GM23248 (cell line): ENCODE data around the gene ZNF10. TPM values are rescaled to one million over a fixed set of nuclear protein-coding genes. Genes with fewer than 3 reads are reported as not detected.

Experiments used
- DNase-seq: peaks from one replicate; pipeline ENCODE4 v3.0.0-alpha.2; 2015
- H2AFZ ChIP-seq: fragments of 200-600 bp; sonication (generic); 2 replicates; pipeline ENCODE4 v1.6.1; 2016; ENCODE audit warnings: antibody characterized with exemption
- H3F3A ChIP-seq: fragments of 200-600 bp; sonication (generic); 2 replicates; pipeline ENCODE4 v1.6.1; 2016; ENCODE audit warnings: mild to moderate bottlenecking, antibody characterized with exemption, mixed run types; ENCODE audit not compliant: insufficient read depth
- H3K27ac ChIP-seq: fragments of 200-600 bp; sonication (generic); 2 replicates; pipeline ENCODE4 v1.5.1; 2016; ENCODE audit warnings: mild to moderate bottlenecking
- H3K27me3 ChIP-seq: fragments of 200-600 bp; sonication (generic); replicated peaks from 2 replicates; pipeline ENCODE4 v1.6.1; 2016; ENCODE audit warnings: mild to moderate bottlenecking; ENCODE audit not compliant: insufficient read depth
- H3K36me3 ChIP-seq: fragments of 200-600 bp; sonication (generic); 2 replicates; pipeline ENCODE4 v1.6.1; 2016; ENCODE audit warnings: low read depth, mild to moderate bottlenecking
- H3K4me1 ChIP-seq: fragments of 200-600 bp; sonication (generic); 2 replicates; pipeline ENCODE4 v1.6.1; 2016; ENCODE audit warnings: mild to moderate bottlenecking; ENCODE audit not compliant: insufficient read depth
- H3K4me2 ChIP-seq: fragments of 200-600 bp; sonication (generic); one replicate; pipeline ENCODE4 v1.6.1; 2016; ENCODE audit warnings: mild to moderate bottlenecking; ENCODE audit not compliant: unreplicated experiment
- H3K4me3 ChIP-seq: fragments of 200-600 bp; sonication (generic); 2 replicates; pipeline ENCODE4 v1.5.1; 2016; ENCODE audit warnings: mild to moderate bottlenecking
- H3K79me2 ChIP-seq: fragments of 200-600 bp; sonication (generic); 2 replicates; pipeline ENCODE4 v1.6.1; 2016; ENCODE audit warnings: mild to moderate bottlenecking; ENCODE audit not compliant: insufficient read depth
- H3K9ac ChIP-seq: fragments of 200-600 bp; sonication (generic); 2 replicates; pipeline ENCODE4 v1.6.1; 2016; ENCODE audit warnings: mild to moderate bottlenecking
- H3K9me2 ChIP-seq: fragments of 200-600 bp; sonication (generic); 2 replicates; pipeline ENCODE4 v1.6.1; 2016; ENCODE audit warnings: mixed run types, mild to moderate bottlenecking, moderate library complexity; ENCODE audit not compliant: insufficient read depth
- H3K9me3 ChIP-seq: fragments of 200-600 bp; sonication (generic); one replicate; pipeline ENCODE4 v1.6.1; 2017; ENCODE audit warnings: low read depth
- H4K20me1 ChIP-seq: fragments of 200-600 bp; sonication (generic); 2 replicates; pipeline ENCODE4 v1.6.0; 2016; ENCODE audit not compliant: insufficient read depth
- EZH2 ChIP-seq: fragments of 200-600 bp; sonication (generic); IDR thresholded peaks from 2 replicates; pipeline ENCODE4 v1.6.1; 2018; ENCODE audit warnings: antibody characterized with exemption, mild to moderate bottlenecking; ENCODE audit not compliant: insufficient read depth, poor library complexity, severe bottlenecking
- EZH2phosphoT487 ChIP-seq: fragments of 200-600 bp; sonication (generic); IDR thresholded peaks from 2 replicates; pipeline ENCODE4 v1.6.1; 2018; ENCODE audit warnings: antibody characterized with exemption, moderate library complexity, mild to moderate bottlenecking, low read depth; ENCODE audit not compliant: insufficient read depth
- WGBS, 2 experiments: methylation state at CpG; one replicate each; pipeline ENCODE4 v1.1.6; 2015 to 2017; ENCODE audit warnings: low lambda C conversion rate in 2 of 2, low coverage in 1 of 2; ENCODE audit errors: missing lambda C conversion rate in 2 of 2; 5-methylcytosine and 5-hydroxymethylcytosine counted together
- in situ Hi-C: fragments of 300-500 bp; cut with MboI; formaldehyde crosslinking; loops from 2 replicates; pipeline ENCODE4 v1.15.0; 2020
- polyA plus RNA-seq: library from polyadenylated mRNA; unstranded; fragments of >200 nt; fragmentation: Nextera tagmentation; extraction: Ambion mirVana; gene quantifications from 2 replicates; pipeline ENCODE4 v1.2.1, GENCODE V29; 2016
- total RNA-seq: library from RNA; depleted of rRNA; stranded (reverse); fragments of >200 nt; shearing (Covaris generic); gene quantifications from 2 replicates; pipeline ENCODE4 v1.2.3, GENCODE V29; 2014

ZNF10 gene
- total and polyA plus RNA-seq, 2 experiments from 2014 or later, result 3.6 to 5.9 TPM

DNA sequence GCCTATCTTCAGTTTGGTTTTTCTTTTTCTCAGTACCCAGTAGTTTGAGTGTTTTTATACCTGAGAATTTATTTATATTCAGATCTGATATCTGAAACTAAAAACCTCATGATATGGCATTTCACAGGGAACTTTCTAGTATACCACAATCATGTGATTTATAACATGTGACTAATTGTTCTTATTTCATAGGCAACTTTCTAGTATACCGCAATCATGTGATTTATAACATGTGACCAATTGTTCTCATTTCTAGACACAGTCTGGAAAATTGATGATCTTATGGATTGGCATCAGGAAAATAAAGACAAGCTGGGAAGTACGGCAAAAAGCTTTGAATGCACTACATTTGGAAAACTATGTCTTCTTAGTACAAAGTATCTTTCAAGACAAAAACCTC lies 71.5 kb downstream of the ZNF10 start:
- Histone ChIP-seq H3K36me3 (peaks cover 63% of the 10 kb centered on the region), H3K79me2 (no peaks in the 10 kb centered on the region), H3K4me2 (no peak overlapping the region), H3K9me2 (no peaks in the 10 kb centered on the region), H3K27ac (no peak overlapping the region), H3K9ac (no peak overlapping the region), H3K9me3 (peaks cover 46% of the 10 kb centered on the region), H3K4me3 (no peak overlapping the region), H3F3A (peaks cover 33% of the 10 kb centered on the region), H3K27me3 (no peaks in the 10 kb centered on the region), H2AFZ (no peak overlapping the region), H3K4me1 (no peaks in the 10 kb centered on the region), H4K20me1 (no peaks in the 10 kb centered on the region)
- in situ Hi-C loops, result no loop called here
- WGBS, 2 experiments, result 47 to 55% methylated on average over 2 of the region's 2 CpGs
- TF ChIP-seq EZH2 (no peak), EZH2phosphoT487 (no peak)
- no peak for DNase-seq

GRCh38 chr12:133202493-133203343 lies 72.3 kb downstream of the ZNF10 start:
- 95 to 100% methylated on average over 2 of the region's 2 CpGs for WGBS, 2 experiments
- H3F3A ChIP-seq, result peaks cover 33% of the 10 kb centered on the region
- no peaks in the 10 kb centered on the region for H3K79me2 ChIP-seq
- H3K9me2 ChIP-seq, result no peaks in the 10 kb centered on the region
- no peak overlapping the region for H2AFZ ChIP-seq
- no peaks in the 10 kb centered on the region for H3K27me3 ChIP-seq
- no peaks in the 10 kb centered on the region for H4K20me1 ChIP-seq
- in situ Hi-C loops, result no loop called here
- H3K9ac ChIP-seq, result no peak overlapping the region
- no peak overlapping the region for H3K27ac ChIP-seq
- no peaks in the 10 kb centered on the region for H3K4me1 ChIP-seq
- no peak for TF ChIP-seq EZH2phosphoT487
- TF ChIP-seq EZH2, result no peak
- no peak overlapping the region for H3K4me2 ChIP-seq
- peaks cover 67% of the 10 kb centered on the region for H3K36me3 ChIP-seq
- peak overlapping the region; percentile 24; the same call in 1 of the 2 replicates for H3K4me3 ChIP-seq
- DNase-seq, result peak; percentile 20
- peaks cover 53% of the 10 kb centered on the region for H3K9me3 ChIP-seq

DNA sequence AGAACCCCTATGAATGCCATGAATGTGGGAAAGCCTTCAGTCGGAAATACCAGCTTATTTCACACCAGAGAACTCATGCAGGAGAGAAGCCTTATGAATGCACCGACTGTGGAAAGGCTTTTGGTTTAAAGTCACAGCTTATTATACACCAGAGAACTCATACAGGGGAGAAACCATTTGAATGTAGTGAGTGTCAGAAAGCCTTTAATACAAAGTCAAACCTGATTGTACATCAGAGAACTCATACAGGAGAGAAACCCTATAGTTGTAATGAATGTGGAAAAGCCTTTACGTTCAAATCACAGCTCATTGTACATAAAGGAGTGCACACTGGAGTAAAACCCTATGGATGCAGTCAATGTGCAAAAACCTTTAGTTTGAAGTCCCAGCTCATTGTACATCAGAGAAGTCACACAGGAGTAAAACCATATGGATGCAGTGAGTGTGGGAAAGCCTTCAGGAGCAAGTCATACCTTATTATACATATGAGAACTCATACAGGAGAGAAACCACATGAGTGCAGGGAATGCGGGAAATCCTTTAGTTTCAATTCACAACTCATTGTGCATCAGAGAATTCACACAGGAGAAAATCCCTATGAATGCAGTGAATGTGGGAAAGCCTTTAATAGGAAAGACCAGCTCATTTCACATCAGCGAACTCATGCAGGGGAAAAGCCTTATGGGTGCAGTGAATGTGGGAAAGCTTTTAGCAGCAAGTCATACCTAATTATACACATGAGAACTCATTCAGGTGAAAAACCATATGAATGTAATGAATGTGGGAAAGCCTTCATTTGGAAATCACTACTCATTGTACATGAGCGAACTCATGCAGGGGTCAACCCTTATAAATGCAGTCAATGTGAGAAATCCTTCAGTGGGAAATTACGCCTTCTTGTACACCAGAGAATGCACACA lies 73.2 kb downstream of the ZNF10 start:
- Histone ChIP-seq H3K9me3 (peaks cover 53% of the 10 kb centered on the region), H2AFZ (no peak overlapping the region), H3K36me3 (peaks cover 67% of the 10 kb centered on the region), H3K4me3 (peak overlapping the region; percentile 24; the same call in 1 of the 2 replicates), H3K79me2 (no peaks in the 10 kb centered on the region), H3K4me2 (no peak overlapping the region), H3K9me2 (no peaks in the 10 kb centered on the region), H3K27me3 (no peaks in the 10 kb centered on the region), H3K9ac (no peak overlapping the region), H3F3A (peaks cover 33% of the 10 kb centered on the region), H4K20me1 (no peaks in the 10 kb centered on the region), H3K27ac (no peak overlapping the region), H3K4me1 (no peaks in the 10 kb centered on the region)
- DNase-seq, result peak; percentile 37
- in situ Hi-C loops, result no loop called here
- 97% methylated on average over 7 of the region's 7 CpGs for WGBS, 2 experiments
- TF ChIP-seq EZH2 (no peak), EZH2phosphoT487 (no peak)

DNA sequence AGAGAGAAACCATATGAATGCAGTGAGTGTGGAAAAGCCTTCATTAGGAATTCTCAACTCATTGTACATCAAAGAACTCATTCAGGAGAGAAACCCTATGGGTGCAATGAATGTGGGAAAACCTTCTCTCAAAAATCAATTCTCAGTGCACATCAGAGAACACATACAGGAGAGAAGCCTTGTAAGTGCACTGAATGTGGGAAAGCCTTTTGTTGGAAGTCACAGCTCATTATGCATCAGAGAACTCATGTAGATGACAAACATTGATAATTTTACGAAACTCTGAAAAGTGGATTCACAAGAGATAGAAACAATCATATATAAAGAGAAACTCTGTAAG lies 73.8 kb downstream of the ZNF10 start:
- Histone ChIP-seq H3K27me3 (no peaks in the 10 kb centered on the region), H4K20me1 (no peaks in the 10 kb centered on the region), H3K27ac (no peak overlapping the region), H3K36me3 (peaks cover 67% of the 10 kb centered on the region), H3K4me3 (0 out of 2 replicates have a peak overlapping the region, but pooled peaks have one; percentile 19), H3F3A (peaks cover 33% of the 10 kb centered on the region), H3K4me1 (no peaks in the 10 kb centered on the region), H3K9ac (no peak overlapping the region), H2AFZ (no peak overlapping the region), H3K4me2 (no peak overlapping the region), H3K79me2 (no peaks in the 10 kb centered on the region), H3K9me2 (no peaks in the 10 kb centered on the region), H3K9me3 (peaks cover 53% of the 10 kb centered on the region)
- DNase-seq, result peak; percentile 15
- in situ Hi-C loops, result no loop called here
- WGBS, 2 experiments, result 97% methylated on average over 1 of the region's 1 CpG
- no peak for TF ChIP-seq EZH2
- TF ChIP-seq EZH2phosphoT487, result no peak
